HG02623 (cell line): Measurements from ENCODE around the gene DAP.
"Not testable (repeated sequence)": the region's sequence is repeated elsewhere in the genome, so short reads cannot be mapped to it uniquely, and the experiment has no call there.

Source experiments
- ATAC-seq: cut with Tn5 transposase; IDR thresholded peaks from one replicate; pipeline ENCODE4 v1.9.1; 2021; ENCODE audit warnings: moderate library complexity; ENCODE audit not compliant: unreplicated experiment

The DAP gene

DNA sequence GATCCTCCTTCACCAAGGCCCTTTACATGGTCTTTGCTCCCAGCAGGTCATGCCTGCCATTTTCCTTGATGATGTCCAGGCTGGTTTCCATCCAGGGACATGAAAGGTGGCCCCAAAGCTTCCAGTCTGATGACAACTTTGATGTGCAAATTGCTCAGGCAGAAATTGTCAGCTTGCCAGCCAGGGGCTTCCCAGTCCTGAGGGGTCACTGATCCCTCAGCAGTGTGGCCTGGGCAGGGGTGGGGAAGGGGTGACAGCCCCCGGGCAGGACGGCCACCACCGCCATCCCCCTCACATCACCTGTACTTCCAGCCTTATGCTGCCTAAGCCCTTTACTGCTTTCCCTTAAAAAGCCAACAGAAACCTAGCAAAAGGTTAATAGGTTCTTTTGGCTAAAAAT, 100.9 kb downstream of the DAP start:
- ATAC-seq, result no peak

DNA sequence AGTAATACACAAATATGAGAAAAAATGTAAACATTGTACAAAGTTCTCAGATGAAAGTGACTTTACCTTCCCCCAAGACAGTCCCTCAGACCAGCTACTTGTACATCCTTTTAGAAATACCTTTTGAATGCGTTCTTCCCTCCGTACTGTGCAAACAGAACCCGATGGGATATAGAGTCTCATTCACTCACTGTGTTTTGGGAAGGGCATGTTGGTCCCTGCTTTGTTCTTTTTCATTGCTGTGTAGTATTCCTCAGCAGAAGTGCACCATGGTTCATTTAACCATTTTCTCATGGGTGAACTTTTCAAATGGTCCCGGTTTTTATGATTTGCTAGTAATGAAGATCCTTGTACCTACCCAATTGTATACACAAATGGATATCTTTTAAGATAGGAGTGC, 102.8 kb downstream of the DAP start:
- ATAC-seq, result no peak

DNA sequence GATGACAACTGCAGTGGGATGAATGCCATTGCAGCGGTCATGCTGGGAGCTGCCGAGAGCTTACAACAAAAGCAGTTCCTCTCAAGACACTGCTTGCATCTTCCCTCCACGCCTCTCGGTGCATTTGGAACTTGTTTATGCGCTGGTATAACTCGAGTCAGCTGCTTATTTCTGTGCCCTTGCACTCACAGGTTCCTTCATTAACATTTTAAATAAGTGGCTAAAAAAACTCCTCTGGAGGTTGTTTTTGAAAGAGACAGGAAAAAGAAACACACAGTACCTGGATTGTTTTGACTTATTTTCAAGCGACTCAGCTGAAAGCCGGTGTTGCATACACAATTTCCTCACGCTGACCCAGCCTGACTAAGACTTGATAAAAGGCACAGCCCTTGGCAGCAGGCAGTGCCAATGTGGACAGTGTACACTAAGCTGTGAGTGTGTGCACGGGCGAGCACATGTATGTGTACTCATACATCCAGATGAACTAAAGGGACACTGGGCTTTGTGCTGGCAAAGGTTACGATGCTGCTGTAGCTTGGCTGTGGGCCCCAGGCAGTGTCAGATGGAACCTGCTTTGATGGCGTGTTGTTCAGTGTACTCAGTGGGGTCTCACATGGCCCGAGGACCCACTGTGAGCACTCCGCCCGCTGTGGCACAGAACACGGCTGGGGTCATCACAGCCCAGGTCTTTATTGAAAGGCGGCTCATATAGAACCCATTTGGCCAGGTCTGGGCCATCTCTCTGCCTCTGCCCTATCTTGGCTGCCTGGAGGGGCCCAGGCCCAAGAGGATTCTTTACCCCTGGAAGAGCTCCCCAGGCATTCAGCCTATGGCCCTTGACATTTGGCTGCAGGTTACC, 104.8 kb downstream of the DAP start:
- no peak for ATAC-seq

DNA sequence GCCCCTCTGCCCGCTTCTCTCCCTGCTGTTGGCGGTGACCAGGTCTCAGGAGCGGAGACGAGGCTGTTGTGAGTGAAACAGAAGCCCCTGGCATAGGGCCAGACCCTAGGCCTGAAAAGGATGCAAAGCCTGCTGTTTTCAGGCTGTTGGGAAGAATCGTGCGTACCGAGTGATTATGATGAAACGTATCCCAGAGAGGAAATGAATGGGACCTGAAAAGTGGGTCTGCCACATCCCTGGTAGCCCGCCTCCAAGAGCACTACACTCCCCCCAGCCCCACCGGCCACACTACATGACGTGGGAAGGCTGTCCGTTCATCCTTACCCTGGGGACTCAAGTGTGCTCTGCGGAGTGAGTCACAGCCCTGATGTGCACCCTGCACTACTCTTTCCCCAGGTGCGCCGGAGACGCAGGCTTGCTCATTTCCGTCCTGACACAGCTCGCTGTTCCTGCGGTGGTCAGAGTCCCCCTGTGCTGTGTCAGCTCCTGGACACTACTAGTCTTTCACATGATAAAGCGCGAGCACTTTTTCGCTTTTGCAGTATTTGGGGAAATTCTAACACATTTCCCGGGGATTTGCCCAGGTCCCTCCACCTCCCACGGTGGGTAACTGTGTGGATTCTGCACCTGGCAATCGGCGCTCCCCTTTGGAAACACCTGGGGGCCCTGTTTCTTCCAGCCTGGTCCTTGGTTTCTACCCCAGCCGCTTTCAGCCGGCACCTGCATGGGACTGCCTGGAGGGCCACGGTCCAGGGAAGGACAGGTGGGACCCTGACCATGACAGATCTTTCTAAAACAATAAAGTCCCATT, 105.7 kb downstream of the DAP start:
- ATAC-seq, result no peak

DNA sequence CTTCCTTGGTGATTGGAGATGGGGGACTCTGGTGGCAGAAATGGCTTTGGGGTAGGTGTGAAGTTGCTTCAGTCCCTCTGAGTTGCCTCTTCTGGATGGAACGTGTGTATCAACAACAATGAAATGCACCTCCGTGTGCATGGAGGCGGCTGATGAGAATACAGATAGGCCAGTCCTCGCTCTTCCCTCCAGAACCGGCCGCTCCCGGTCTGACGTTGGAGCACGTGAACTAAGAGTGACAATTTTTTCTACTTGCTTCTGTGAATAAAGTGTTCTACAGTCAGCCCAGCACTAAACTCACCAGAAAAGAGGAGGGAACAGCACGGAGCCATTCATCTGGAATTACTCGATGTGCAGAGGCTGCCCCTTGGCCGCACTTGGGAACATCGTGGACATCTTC, 106.5 kb downstream of the DAP start:
- ATAC-seq, result no peak

DNA sequence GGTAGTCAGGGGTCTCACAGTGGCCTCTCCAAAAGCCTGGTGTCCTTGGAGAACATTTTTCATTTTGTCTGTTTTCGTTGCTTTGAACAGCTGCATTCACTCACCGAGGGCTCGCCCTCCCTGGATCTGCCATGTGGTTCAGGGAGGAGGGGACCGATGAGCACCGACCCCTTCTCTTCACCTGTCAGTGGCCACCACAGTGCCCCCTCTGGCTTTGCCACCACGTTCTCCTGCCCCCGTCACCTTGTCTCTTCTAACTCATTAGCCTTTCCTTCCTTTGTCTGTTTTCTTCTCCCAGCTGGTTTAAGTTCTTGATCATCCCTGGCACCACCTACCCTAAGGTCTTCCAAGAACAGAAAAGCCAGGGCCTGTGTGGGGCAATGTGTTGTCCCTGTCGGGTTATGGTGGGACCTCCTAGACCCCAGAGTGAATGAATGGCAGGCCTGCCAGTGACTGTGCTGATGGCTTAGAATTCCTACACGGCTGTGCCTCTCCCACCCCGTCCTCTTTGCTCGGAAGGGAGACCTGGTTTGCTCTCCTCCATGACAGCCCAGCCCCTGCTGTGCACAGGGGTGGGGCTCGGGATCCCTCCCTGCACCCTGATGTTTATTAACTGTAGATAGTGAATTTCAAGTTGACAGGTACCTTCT, 107.2 kb downstream of the DAP start:
- no peak for ATAC-seq

DNA sequence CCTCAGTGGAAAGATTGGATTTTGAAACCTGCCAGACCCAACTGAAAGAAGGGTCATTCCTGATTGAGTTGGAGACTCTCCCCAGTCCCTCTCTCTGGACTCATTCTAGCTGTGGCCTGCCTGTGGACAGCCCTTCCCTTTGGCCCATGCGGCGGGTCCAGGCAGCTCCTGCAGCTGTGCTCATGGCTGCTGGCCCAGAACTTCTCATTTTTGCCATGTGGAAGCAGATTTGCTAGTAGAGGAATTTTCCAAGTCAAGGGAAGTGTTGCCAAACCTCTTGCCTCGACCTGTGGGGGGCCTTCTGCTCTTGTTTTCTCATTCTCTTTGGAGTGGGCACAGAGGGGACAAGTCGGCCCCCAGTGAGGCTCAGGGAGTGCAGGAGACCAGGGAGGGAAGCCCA, 108.0 kb downstream of the DAP start:
- ATAC-seq, result no peak

DNA sequence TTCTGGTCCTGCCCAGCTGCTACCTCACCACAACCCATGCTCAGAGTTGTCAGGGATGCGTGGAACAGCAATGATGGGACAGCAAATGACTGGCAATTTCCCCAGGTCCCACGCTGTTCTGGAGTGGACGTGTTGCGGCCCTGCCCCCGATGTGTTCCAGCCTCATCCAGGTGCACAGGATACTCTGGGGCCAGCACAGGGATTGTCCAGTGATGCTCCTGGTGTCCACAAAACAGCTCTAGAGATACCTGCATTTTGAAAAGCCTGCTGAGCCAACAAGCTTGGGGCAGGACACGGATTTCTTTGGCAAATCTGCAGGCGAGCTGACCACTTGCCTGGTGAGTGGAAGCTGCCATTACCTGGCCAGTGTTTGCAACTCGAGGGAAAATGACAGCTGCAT, 108.4 kb downstream of the DAP start:
- ATAC-seq, result no peak

DNA sequence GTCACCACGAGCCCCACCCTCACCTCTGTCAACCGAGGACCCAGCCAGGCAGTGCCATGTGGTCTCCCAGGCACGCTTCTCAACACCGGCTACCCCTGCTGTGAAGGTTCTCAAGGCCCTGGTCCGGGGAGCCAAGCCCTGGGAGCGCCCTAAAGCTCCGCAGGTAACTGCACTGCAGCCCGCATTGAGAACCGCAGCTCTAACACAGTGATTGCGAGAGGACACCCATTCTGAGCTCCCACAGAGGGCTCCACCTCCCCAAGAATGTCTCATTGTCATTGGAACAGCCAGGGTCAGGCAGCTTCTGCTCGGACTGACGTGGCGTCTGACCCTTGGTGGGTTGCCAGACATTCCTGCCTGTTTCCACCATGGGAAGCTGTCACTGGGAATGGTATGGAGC, 108.9 kb downstream of the DAP start:
- no peak for ATAC-seq

DNA sequence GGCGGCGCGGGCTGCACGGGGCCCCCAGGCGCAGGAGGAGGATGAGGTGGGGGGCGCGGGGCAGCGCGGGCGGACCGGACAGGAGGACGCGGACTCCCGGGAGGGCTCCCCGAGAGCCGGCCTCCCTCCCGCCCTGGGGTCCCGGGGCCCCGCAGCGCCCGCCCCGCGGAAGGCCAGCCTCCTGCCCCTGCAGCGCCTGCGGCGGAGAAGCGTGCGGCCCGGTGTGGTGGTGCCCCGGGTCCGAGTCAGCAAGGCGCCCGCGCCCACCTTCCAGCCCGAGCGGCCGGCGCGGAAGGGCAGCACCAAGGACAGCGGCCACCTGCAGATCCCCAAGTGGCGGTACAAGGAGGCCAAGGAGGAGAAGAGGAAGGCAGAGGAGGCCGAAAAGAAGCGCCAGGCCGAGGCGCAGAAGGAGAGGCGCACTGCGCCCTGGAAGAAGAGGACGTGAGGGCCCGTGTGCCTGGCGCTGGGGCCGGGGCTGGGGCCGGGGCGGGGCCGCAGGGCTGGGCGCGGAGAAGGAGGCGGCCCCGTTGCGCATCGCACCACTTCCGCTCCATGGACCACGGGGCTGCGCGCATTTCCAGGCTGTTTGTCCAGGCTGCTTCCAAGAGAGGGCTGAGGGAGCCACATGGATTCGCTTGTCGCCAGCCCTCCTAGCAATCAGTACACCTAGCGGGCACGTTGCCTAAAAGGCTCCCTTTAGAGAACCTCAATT, 111.2 kb downstream of the DAP start:
- no peak for ATAC-seq

DNA sequence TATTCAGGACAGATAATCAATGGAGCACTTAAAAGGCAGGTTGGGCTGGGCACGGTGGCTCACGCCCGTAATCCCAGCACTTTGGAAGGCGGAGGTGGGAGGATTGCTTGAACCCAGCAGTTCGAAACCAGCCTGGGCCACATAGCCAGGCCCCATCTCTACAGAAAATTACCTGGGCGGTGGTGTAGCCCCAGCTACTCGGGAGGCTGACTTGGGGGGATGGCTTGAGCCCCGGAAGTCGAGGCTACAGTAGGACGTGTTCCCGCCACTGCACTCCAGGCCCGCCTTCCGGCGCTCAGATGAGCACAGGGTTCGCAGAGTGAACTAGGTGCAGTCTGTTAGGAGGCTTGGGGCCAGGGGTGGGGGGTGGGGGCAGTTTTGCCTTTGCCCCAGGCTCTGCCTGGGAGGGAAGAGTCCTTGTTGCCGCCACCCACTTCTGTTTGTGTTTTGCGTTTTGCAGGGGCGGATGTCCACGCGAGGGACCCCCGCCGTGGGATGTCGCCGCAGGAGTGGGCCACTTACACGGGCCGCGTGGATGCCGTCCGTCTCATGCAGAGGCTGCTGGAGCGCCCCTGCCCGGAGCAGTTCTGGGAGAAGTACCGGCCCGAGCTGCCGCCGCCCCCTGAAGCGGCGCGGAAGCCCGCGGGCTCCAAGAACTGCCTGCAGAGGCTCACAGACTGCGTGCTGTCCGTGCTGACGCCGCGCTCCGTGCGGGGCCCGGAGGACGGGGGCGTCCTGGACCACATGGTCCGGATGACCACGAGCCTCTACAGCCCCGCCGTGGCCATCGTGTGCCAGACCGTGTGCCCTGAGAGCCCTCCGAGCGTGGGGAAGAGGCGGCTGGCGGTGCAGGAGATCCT, 112.0 kb downstream of the DAP start:
- ATAC-seq, result no peak

DNA sequence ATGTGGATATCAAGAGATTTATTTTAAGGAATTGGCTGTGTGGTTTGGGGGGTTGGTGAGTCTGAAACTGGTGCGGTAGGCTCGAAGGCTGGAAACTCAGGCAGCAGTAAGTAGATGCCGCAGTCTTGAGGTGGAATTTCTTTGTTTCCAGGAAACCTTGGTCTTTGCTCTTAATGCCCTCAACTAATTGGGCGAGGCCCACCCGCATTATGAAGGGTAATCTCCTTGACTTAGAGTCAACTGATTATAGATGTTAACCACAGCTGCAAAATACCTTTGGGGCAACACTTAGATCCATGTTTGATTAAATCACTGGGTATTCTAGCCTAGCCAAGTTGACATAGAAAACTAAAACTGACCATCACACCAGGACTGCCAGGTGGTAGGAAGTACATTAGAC, 113.4 kb downstream of the DAP start:
- no peak for ATAC-seq

DNA sequence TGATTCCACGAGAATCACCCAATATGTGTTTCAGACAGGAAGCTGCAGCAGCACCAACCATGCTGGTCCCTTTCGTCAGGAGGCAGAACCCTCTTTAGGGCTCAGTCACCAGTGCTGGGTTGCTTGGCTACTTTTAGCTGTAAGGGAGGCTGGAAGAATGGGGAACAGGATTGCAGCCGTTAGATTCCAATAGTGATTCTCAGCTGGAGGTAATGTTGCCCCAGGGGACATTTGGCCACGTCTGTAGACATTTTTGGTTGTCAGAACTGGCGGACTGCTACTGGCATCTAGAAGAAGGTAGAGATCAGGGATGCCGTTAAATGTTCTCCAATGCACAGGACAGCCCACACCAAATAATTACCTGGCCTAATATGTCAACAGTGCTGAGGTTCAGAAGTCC, 115.4 kb downstream of the DAP start:
- no peak for ATAC-seq

DNA sequence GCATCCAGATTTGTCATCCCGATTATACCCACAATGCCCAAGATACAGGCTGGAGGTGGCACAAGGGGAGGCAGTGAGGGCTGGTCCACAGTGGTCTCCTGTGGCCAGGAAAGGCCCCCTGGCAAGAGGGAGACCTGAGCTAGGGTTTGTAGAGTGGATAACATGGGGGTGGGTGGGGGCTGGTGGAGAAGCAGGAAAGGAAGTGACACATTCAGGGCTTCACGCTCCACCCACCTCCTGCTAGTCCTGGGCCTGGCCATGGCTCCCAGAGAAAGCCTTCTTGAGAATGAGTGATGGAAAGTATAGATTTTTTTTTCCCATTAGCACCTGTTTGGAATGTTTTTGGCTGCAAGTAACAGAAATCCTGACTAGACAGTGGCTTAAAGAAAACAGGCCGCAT, 115.9 kb downstream of the DAP start:
- ATAC-seq, result no peak

DNA sequence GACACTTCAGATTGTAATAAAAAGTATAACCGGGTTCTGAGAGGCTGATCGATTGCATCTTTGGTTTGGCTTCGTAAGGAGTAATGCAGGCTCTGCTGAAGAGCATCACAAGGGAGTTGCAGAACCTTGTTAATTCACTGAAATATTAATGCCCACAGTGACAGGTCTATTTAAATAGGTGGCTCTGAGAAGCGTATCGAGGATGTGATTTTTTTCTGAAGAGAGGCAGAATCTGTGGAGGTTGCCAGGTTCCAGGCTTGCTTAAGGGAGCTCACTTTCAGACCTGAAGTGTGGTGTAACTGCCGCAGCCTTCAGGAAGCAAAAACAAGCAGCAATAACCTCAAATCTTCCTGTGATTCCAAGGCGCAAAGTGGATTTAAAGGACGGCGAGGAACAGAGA, 116.8 kb downstream of the DAP start:
- no peak for ATAC-seq

DNA sequence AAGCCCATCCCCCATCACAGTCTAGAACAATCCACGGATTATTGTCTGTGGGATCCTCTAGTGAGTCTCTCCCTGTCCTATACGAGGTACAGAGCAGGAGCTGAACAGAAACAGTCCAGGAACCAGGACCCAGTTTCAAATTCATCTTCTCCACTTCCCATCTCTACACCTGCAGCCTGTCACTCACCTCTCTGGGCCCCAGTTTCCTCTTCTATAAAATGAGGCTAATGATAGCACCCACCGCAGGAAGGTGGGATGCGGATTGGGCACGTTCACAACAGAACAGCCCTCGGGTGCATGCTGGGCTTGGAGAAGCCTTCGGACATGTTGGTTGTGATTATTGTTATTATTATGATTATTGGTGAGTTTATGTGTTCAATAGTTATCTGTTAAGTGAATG, 118.7 kb downstream of the DAP start:
- no peak for ATAC-seq

DNA sequence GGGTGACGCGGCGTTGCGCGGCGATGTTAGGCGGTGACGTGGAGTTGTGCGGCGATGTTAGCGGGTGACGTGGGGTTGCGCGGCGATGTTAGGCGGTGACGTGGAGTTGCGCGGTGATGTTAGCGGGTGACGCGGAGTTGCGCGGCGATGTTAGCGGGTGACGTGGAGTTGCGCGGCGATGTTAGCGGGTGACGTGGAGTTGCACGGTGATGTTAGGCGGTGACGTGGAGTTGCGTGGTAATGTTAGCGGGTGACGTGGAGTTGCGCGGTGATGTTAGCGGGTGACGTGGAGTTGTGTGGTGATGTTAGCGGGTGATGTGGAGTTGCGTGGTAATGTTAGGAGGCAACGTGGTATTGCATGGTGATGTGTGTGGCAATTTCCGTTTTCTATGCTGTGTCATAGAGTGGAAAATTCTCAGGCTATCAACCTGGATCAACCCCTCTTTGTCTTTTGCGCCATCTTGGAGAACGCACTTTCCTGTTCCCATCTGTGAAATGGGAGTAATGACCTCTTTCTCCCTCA, 121.1 kb downstream of the DAP start:
- no peak for ATAC-seq

DNA sequence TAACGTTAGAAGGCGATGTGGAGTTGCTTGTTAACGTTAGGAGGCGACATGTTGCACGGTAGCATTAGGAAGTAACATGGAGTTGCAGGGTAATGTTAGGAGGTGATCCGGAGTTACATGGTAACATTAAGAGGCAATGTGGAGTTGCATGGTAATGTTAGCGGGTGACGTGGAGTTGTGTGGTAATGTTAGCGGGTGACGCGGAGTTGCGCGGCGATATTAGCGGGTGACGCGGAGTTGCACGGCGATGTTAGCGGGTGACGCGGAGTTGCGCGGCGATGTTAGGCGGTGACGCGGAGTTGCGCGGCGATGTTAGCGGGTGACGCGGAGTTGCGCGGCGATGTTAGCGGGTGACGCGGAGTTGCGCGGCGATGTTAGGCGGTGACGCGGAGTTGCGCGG, 122.3 kb downstream of the DAP start:
- not testable (repeated sequence) for ATAC-seq

DNA sequence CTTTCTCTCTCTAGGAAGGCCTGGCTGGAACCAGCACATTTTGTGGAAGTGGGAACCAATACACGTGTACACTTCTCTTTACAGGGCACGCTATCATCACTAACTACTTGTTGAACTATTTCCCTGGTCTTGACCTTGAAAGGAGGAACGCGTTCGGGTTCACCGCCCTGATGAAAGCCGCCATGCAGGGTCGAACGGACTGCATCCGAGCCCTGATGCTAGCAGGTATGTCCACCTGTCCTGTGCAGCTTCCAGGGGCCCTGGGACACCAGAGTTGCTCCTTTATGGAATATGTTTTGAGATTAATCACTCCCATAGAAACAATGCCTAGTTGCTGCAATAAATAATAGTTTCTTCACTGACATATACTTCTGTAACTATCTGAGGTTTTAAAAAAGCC, 123.1 kb downstream of the DAP start:
- no peak for ATAC-seq
